GM12891 (cell line): ENCODE data around the gene DNASE2B.

Experiments
- PAX5 ChIP-seq: IDR thresholded peaks from 2 replicates; pipeline ENCODE4 v1.6.1; 2011; ENCODE audit warnings: low read length, moderate library complexity, mild to moderate bottlenecking; ENCODE audit not compliant: insufficient read depth, severe bottlenecking
- POLR2A ChIP-seq: IDR thresholded peaks from 2 replicates; pipeline ENCODE4 v1.6.1; 2011; ENCODE audit warnings: low read depth, low read length, control low read depth
- POLR2AphosphoS5 ChIP-seq: IDR thresholded peaks from 2 replicates; pipeline ENCODE4 v1.6.1; 2011; ENCODE audit warnings: low read depth, low read length, control low read depth
- TAF1 ChIP-seq: IDR thresholded peaks from 2 replicates; pipeline ENCODE4 v1.6.1; 2011; ENCODE audit warnings: low read depth, low read length, control low read depth

DNA sequence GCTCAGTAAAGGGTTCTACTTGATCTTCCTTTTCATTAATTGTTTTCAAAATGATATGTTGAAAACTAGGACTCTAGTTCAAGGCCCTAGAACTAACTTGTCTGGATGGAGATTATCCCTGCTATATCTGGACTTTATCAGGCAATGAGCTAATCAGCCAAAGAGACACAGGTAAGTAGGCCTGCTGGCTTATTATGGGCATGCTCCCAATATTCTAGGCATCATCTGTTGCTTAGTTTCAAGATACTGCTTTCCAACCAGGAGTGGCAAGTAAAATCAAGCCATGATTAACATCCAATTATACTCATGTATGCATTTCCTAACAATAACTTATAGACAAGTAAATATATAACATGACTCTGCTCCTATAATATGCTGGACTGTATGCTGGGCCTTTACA lies 4.2 kb downstream of the DNASE2B start:
- TF ChIP-seq POLR2AphosphoS5 (no peak), POLR2A (no peak), TAF1 (no peak), PAX5 (no peak)
